GM23338 (cell line): Measurements from ENCODE around the gene MYCBPAP. TPM values are rescaled to one million over a fixed set of nuclear protein-coding genes. Genes with fewer than 3 reads are reported as not detected.

ENCODE experiments used
- ATAC-seq: fragments of 200-7000 bp; cut with Tn5 transposase; 3 replicates; pipeline ENCODE4 v1.9.1; 2020
- DNase-seq: peaks from one replicate; pipeline ENCODE4 v3.0.0-alpha.2; 2015; ENCODE audit warnings: low spot score
- H2AFZ ChIP-seq: fragments of 200-600 bp; sonication (generic); 2 replicates; pipeline ENCODE4 v1.8.0; 2016; ENCODE audit warnings: antibody characterized with exemption, mild to moderate bottlenecking, moderate library complexity
- H3F3A ChIP-seq: fragments of 200-600 bp; sonication (generic); replicated peaks from 2 replicates; pipeline ENCODE4 v1.8.0; 2017; ENCODE audit warnings: antibody characterized with exemption, mixed run types, low read depth
- H3K27ac ChIP-seq: fragments of 200-600 bp; sonication (generic); 2 replicates; pipeline ENCODE4 v1.6.1; 2016; ENCODE audit warnings: low read depth
- H3K27me3 ChIP-seq: fragments of 200-600 bp; sonication (generic); 2 replicates; pipeline ENCODE4 v1.8.0; 2016; ENCODE audit warnings: mild to moderate bottlenecking, mixed run types, moderate library complexity; ENCODE audit not compliant: insufficient read depth
- H3K36me3 ChIP-seq: fragments of 200-600 bp; sonication (generic); 2 replicates; pipeline ENCODE4 v1.8.0; 2016; ENCODE audit warnings: mild to moderate bottlenecking; ENCODE audit not compliant: insufficient read depth
- H3K4me1 ChIP-seq: fragments of 200-600 bp; sonication (generic); 2 replicates; pipeline ENCODE4 v1.8.0; 2016; ENCODE audit warnings: mild to moderate bottlenecking, moderate library complexity; ENCODE audit not compliant: insufficient read depth
- H3K4me2 ChIP-seq: fragments of 200-600 bp; sonication (generic); 2 replicates; pipeline ENCODE4 v1.7.1; 2017; ENCODE audit warnings: mixed run types
- H3K4me3 ChIP-seq: fragments of 200-600 bp; sonication (generic); 2 replicates; pipeline ENCODE4 v1.6.1; 2016; ENCODE audit warnings: mixed run types
- H3K79me2 ChIP-seq: fragments of 200-600 bp; sonication (generic); replicated peaks from 2 replicates; pipeline ENCODE4 v1.8.0; 2017; ENCODE audit warnings: mild to moderate bottlenecking; ENCODE audit not compliant: insufficient read depth
- H3K9me2 ChIP-seq: fragments of 200-600 bp; sonication (generic); 2 replicates; pipeline ENCODE4 v1.8.0; 2017; ENCODE audit not compliant: insufficient read depth
- H4K20me1 ChIP-seq: fragments of 200-600 bp; sonication (generic); replicated peaks from 2 replicates; pipeline ENCODE4 v1.8.0; 2017; ENCODE audit warnings: mild to moderate bottlenecking; ENCODE audit not compliant: insufficient read depth
- H3K27ac Mint-ChIP-seq: 2 replicates; pipeline ENCODE4 v1.8.0; 2020; ENCODE audit warnings: inconsistent platforms, mild to moderate bottlenecking, moderate library complexity, mixed read lengths
- H3K27me3 Mint-ChIP-seq: 3 replicates; pipeline ENCODE4 v1.8.0; 2022; ENCODE audit warnings: low read depth, mild to moderate bottlenecking, moderate library complexity, mixed read lengths, inconsistent platforms; ENCODE audit not compliant: insufficient read depth, poor library complexity
- H3K36me3 Mint-ChIP-seq: 3 replicates; pipeline ENCODE4 v1.8.0; 2021; ENCODE audit warnings: low read depth, mild to moderate bottlenecking, inconsistent platforms, moderate library complexity, mixed read lengths
- H3K4me1 Mint-ChIP-seq: 3 replicates; pipeline ENCODE4 v1.8.0; 2020; ENCODE audit warnings: mild to moderate bottlenecking, inconsistent platforms, mixed read lengths
- H3K4me3 Mint-ChIP-seq: 3 replicates; pipeline ENCODE4 v1.8.0; 2021; ENCODE audit warnings: moderate library complexity, mild to moderate bottlenecking, inconsistent platforms, mixed read lengths
- H3K9me3 Mint-ChIP-seq: 3 replicates; pipeline ENCODE4 v1.8.0; 2020; ENCODE audit warnings: moderate library complexity, mild to moderate bottlenecking, inconsistent platforms, mixed read lengths
- CREB1 ChIP-seq: fragments of 250-450 bp; sonication (Bioruptor Pico); IDR thresholded peaks from 2 replicates; pipeline ENCODE4 v1.5.0; 2020; ENCODE audit warnings: low read depth, mild to moderate bottlenecking, moderate library complexity
- ETS1 ChIP-seq: IDR thresholded peaks from 2 replicates; pipeline ENCODE4 v1.6.1; 2016; ENCODE audit warnings: antibody characterized with exemption
- EZH2 ChIP-seq: fragments of 200-600 bp; sonication (generic); IDR thresholded peaks from one replicate; pipeline ENCODE4 v1.8.0; 2017; ENCODE audit warnings: antibody characterized with exemption, mild to moderate bottlenecking, low read depth; ENCODE audit not compliant: unreplicated experiment
- EZH2phosphoT487 ChIP-seq: fragments of 200-600 bp; sonication (generic); IDR thresholded peaks from one replicate; pipeline ENCODE4 v1.8.1; 2018; ENCODE audit warnings: antibody characterized with exemption; ENCODE audit not compliant: unreplicated experiment
- NANOG ChIP-seq: IDR thresholded peaks from 2 replicates; pipeline ENCODE4 v1.6.1; 2016; ENCODE audit warnings: antibody characterized with exemption, borderline replicate concordance
- POLR2AphosphoS5 ChIP-seq: IDR thresholded peaks from 2 replicates; pipeline ENCODE4 v1.6.1; 2016; ENCODE audit warnings: antibody characterized with exemption, low read depth
- REST ChIP-seq: IDR thresholded peaks from one replicate; pipeline ENCODE4 v1.6.1; 2018; ENCODE audit warnings: antibody characterized with exemption; ENCODE audit not compliant: unreplicated experiment
- ZNF114 ChIP-seq: fragments of 250-450 bp; sonication (Bioruptor Pico); IDR thresholded peaks from 2 replicates; pipeline ENCODE4 v1.5.0; 2020; ENCODE audit warnings: mild to moderate bottlenecking, moderate library complexity
- ZNF331 ChIP-seq: fragments of 250-450 bp; sonication (Bioruptor Pico); IDR thresholded peaks from 2 replicates; pipeline ENCODE4 v1.5.0; 2020; ENCODE audit warnings: low read depth, mild to moderate bottlenecking, moderate library complexity
- ZNF462 ChIP-seq: fragments of 250-450 bp; sonication (Bioruptor Pico); IDR thresholded peaks from 2 replicates; pipeline ENCODE4 v1.5.0; 2020; ENCODE audit warnings: mild to moderate bottlenecking, moderate library complexity
- polyA plus RNA-seq: library from polyadenylated mRNA; unstranded; fragments of >200 nt; fragmentation: Nextera tagmentation; extraction: Ambion mirVana; gene quantifications from 2 replicates; pipeline ENCODE4 v1.2.1, GENCODE V29; 2016
- total RNA-seq: library from RNA; depleted of rRNA; stranded (reverse); fragments of >200 nt; shearing (Covaris generic); gene quantifications from 2 replicates; pipeline ENCODE4 v1.2.3, GENCODE V29; 2014
- TF ChIP-seq, protein P1 (sequence below), 2 experiments: fragments of 200-600 bp in 1 of 2; sonication (generic) in 1 of 2; conservative IDR thresholded peaks; 2 replicates each; pipeline versions ENCODE4 v1.5.1 to v1.6.1; 2016 to 2017; ENCODE audit warnings: antibody characterized with exemption in 2 of 2, low read depth in 2 of 2, mild to moderate bottlenecking in 2 of 2, moderate library complexity in 1 of 2

MYCBPAP gene
- total and polyA plus RNA-seq, 2 experiments from 2014 or later, result 0.63 to 1.7 TPM

- DNase-seq (no peak), ATAC-seq (no peak)
- H3K27ac Mint-ChIP-seq, result no peak overlapping the region
- Histone ChIP-seq H3K36me3 (no peaks in the 10 kb centered on the region), H3K9me2 (no peaks in the 10 kb centered on the region), H4K20me1 (no peaks in the 10 kb centered on the region; the same call in 1 of the 2 replicates), H3K27ac (no peak overlapping the region), H3K79me2 (no peaks in the 10 kb centered on the region), H3K4me3 (no peak overlapping the region), H3K4me2 (no peak overlapping the region), H2AFZ (no peak overlapping the region), H3F3A (no peaks in the 10 kb centered on the region), H3K4me1 (peaks cover 12% of the 10 kb centered on the region), H3K27me3 (peaks cover 39% of the 10 kb centered on the region)
- no peaks in the 10 kb centered on the region; the same call in 2 of the 3 replicates for H3K36me3 Mint-ChIP-seq
- TF ChIP-seq ZNF331 (CRISPR knock-in tag) (no peak), CREB1 (CRISPR knock-in tag) (no peak), ZNF462 (CRISPR knock-in tag) (no peak), POLR2AphosphoS5 (no peak), NANOG (no peak), REST (no peak), EZH2 (no peak), ETS1 (no peak), ZNF114 (CRISPR knock-in tag) (no peak), EZH2phosphoT487 (no peak)
- TF ChIP-seq, protein P1, sequence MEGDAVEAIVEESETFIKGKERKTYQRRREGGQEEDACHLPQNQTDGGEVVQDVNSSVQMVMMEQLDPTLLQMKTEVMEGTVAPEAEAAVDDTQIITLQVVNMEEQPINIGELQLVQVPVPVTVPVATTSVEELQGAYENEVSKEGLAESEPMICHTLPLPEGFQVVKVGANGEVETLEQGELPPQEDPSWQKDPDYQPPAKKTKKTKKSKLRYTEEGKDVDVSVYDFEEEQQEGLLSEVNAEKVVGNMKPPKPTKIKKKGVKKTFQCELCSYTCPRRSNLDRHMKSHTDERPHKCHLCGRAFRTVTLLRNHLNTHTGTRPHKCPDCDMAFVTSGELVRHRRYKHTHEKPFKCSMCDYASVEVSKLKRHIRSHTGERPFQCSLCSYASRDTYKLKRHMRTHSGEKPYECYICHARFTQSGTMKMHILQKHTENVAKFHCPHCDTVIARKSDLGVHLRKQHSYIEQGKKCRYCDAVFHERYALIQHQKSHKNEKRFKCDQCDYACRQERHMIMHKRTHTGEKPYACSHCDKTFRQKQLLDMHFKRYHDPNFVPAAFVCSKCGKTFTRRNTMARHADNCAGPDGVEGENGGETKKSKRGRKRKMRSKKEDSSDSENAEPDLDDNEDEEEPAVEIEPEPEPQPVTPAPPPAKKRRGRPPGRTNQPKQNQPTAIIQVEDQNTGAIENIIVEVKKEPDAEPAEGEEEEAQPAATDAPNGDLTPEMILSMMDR (conservative IDR thresholded peaks at IDR 0.05; ENCODE audit: low read depth in 2 of 2), result no peak
- no peaks in the 10 kb centered on the region for H3K9me3 Mint-ChIP-seq
- no peak overlapping the region for H3K4me3 Mint-ChIP-seq
- peaks cover 53% of the 10 kb centered on the region for H3K4me1 Mint-ChIP-seq
- H3K27me3 Mint-ChIP-seq, result peaks cover 45% of the 10 kb centered on the region
These were observed 60.4 kb downstream of the MYCBPAP start for GRCh38 chr17:50568659-50569058.
